VCaP (cell line): ENCODE data around the gene NELFB.

Experiments
- H3K27ac ChIP-seq: fragments of 450-650 bp; 2 replicates; pipeline ENCODE4 v1.5.1; 2017
- TF ChIP-seq, protein P1 (sequence below): fragments of 450-650 bp; conservative IDR thresholded peaks from 2 replicates; pipeline ENCODE4 v1.5.1; 2017; ENCODE audit warnings: mild to moderate bottlenecking, moderate library complexity

NELFB gene

DNA sequence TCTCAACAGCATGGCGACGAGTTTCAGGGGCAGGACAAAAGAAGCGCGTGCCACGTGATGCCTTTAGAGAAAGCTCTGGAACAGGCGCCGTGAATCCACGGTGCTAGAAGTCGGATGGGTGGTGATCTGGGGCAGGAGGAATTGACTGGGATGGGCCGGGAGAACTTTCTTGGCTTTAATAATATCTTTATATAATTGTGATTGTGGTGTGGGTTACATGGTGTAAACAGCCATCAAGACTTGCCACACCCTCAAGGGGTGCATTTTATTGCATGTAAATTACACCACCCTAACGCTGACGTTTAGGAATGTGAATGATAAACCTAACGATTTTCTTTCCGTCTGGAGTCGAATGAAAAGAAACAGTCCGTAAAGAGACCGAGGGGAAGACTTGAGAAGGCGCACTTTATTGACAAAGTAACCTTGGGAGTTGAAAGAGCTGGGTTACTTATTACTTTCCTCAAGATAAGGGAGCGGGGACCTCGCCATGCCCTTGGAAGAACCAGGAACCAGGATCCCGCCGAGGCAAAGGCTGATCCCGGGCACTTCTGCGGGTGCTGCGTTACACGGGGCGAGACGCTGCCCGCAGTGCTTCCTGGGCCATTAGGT is 38.5 kb downstream of the NELFB start:
- H3K27ac ChIP-seq: peak overlapping the region; percentile 99
- TF ChIP-seq, protein P1, sequence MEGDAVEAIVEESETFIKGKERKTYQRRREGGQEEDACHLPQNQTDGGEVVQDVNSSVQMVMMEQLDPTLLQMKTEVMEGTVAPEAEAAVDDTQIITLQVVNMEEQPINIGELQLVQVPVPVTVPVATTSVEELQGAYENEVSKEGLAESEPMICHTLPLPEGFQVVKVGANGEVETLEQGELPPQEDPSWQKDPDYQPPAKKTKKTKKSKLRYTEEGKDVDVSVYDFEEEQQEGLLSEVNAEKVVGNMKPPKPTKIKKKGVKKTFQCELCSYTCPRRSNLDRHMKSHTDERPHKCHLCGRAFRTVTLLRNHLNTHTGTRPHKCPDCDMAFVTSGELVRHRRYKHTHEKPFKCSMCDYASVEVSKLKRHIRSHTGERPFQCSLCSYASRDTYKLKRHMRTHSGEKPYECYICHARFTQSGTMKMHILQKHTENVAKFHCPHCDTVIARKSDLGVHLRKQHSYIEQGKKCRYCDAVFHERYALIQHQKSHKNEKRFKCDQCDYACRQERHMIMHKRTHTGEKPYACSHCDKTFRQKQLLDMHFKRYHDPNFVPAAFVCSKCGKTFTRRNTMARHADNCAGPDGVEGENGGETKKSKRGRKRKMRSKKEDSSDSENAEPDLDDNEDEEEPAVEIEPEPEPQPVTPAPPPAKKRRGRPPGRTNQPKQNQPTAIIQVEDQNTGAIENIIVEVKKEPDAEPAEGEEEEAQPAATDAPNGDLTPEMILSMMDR: no peak

DNA sequence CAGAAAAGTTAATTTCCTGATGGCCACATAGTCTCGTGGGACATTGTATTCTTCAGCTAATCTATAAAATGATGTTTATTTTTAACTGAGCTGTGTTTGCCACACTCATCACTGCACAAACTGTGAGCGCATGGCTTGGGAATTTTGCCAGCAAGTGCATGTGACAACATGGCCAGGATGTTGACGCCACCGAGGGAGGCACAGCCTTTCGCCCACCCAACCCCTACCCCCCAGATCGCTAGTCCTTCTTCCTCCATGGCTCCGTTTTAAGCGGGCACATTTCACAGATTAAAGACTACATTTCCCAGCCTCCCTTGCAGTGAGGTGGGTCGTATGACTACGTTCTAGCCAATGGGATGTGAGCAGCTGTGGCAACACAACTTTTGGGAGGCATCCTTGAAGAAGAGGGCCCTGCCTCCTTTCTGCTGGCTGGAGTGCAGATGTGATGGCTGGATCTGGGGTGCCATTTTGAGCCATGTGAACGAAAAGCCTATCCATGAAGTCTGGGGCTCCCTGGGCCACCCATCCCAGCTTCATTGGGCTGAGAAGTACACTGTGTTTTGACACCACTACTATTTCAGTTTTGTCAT is 39.1 kb downstream of the NELFB start:
- H3K27ac ChIP-seq: peak overlapping the region; percentile 99
- TF ChIP-seq, protein P1: no peak

DNA sequence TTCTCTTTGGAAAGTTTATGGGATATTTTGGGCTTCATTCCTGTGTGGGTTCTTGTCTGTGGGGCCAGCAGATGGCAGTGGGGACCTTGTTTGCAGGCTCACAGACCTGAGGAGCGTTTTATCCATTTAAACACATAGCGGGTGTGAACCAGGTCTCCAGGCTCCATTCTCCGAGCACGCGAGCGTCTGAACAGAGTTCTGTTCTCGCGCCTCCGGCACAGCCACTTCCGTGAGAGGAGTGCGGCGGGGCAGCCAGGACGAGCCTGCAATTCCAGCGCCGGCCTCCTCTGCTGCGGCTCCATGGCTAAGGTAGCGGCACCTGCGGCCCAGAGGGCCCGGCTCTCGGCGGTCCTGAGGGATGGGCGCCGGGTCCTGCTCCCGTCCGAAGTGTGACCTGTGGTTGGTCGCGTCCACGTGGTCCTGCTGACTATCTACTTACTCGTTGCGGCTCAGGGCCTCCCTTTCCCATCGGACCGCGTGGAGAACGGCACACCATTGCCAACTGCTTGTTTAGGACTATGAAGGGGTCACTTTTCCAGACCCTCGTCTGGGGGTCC is 39.6 kb downstream of the NELFB start:
- H3K27ac ChIP-seq: peak overlapping the region; percentile 99
- TF ChIP-seq, protein P1: no peak

DNA sequence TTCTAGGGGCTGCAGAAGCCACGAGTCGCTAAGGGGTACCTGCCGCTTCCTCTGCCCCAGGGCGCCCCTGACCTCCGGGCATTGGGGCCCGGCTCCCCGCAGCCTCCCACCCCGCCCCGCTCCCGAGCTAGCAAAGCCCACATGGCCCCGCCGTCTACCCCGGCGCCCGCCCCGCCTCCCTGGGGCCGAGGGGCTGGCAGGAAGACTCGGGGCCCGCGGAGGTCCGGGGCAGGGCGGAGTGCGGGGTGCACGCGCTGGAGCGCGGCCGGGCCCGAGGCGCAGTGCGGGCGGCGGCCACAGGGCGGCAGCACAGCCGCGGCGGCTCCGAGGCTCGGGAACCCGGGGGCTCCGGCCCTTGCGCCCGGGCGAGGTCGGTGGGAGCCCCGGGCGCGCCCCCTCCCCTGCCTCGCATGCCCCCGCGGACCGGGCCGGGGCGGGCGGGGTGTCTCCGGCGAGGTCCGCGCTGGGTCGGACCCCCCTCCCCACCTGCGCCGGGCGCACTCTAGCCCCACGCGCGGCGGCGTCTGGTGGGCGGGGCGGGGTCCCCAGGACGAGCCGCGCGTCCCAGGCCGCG is 40.2 kb downstream of the NELFB start:
- TF ChIP-seq, protein P1: peak; percentile 97
- H3K27ac ChIP-seq: peak overlapping the region; percentile 99

DNA sequence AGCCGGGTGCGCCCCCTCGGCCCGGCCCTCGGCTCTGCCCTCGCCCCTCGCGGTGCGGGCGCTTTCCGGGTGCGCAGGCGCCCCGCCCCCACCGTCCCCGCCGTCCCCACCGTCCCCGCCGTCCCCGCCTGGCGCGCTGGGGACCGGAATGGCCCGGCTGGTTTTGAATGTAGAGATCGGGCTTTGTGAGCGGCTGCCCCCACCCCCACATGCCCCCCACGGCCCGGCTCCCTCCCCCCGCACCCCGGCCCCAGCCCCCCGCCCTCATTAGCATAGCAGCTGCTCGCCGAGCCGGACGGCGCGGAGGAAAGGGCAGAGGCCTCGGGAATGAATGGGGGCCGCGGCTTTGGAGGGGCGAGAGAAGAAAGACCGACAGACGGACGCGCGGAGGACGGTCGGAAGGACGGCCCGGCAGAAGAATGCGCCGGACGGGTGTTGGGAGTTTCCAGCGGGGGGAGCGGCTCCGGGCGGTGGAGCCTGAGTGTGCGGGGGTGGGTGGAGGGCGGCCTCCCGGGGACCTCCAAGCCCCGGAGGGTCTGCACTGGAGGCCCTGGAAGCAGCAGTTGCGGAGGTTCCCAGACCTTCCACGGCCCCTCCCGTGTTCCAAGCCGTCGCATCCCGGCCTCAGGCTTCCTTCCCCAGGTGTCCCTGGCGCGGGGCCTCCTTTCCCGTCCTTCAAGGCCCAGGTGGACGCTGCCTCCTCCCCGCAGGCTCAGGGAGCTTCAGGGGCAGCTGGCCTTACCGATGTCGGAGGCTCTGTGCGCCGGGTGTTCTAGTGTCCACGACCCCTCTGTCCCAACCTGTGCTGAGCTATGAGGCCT is 40.9 kb downstream of the NELFB start:
- TF ChIP-seq, protein P1: no peak
- H3K27ac ChIP-seq: peak overlapping the region; percentile 99

DNA sequence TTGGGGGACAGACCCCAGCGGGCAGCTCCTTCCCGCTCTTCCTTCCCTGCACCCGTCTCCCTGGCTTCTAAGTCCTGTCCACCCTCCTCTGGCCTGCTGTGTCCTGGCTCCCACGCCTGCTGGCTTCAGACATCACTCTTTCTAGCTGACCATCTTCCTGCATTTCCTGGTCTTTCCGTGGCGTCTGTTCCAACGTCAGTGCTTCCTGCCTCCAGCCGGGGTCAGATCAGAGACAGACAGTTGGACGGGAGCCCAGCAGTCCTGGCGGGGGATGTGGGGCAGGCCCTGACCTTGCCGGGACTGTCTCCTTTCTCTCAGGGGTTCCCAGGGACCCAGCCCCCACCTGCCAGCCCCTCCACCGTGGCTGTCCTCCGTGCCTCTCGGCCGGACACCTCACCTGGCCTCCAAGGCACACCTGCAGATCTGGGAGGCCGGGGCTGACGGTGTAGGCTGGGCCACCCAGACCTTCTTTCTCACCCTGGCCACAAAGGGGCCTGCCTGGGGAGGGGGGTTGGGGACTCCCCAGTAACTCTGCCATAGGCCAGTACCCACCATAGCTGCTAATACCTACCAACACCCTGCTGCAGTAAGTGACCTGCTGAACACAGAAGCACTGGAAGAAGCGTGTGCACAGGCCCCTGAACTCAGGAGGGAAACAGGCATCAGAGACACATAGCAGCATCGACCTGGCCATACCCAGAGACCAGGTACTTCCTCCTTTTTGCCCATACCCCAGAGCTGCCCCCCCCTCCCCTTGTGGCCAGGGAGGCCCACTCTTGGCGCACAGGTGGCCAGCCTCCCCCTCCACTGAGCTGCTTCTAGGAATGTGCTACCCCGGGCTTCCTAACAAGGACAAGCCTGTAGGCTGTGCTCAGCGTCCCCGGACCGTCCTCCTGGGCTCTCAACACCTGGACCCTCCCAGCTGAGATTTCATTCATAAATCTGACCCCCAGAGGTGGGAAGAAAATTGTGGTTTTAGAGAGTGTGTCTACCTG is 41.8 kb downstream of the NELFB start:
- TF ChIP-seq, protein P1: no peak
- peak overlapping the region; percentile 99 for H3K27ac ChIP-seq
